Measurements from ENCODE around the gene FAAP20. TPM values are rescaled to one million over a fixed set of nuclear protein-coding genes. Genes with fewer than 3 reads are reported as not detected.

Gene FAAP20
- total RNA-seq, 2 donors from 2014 or later = 43.4 to 61.8 TPM

- Mint-ChIP-seq H3K27ac (peak overlapping the region; percentile 78 to 94), H3K4me1 (ENCODE audit: low read depth in 2 of 2) (peaks cover 7 to 14% of the 10 kb centered on the region in 2 donors), H3K27me3 (no peaks in the 10 kb centered on the region), H3K36me3 (no peaks in the 10 kb centered on the region), H3K4me3 (peak overlapping the region; percentile 92), H3K9me3 (no peaks in the 10 kb centered on the region)
- ATAC-seq = peak; percentile 84 to 86
- peak; percentile 94 for DNase-seq (ENCODE audit: low spot score)
These were observed 4.7 kb upstream of the FAAP20 start for GRCh38 chr1:2199042-2199810.

- DNase-seq (ENCODE audit: low spot score) = no peak
- no peaks in the 10 kb centered on the region for H3K36me3 Mint-ChIP-seq
- H3K27ac Mint-ChIP-seq = peak overlapping the region; percentile 78 to 94
- no peaks in the 10 kb centered on the region for H3K27me3 Mint-ChIP-seq
- H3K4me3 Mint-ChIP-seq = peak overlapping the region; percentile 92
- no peaks in the 10 kb centered on the region for H3K9me3 Mint-ChIP-seq
- ATAC-seq = no peak
- H3K4me1 Mint-ChIP-seq (ENCODE audit: low read depth in 2 of 2) = peaks cover 7 to 14% of the 10 kb centered on the region in 2 donors
These were observed 4.0 kb upstream of the FAAP20 start for GRCh38 chr1:2198571-2198970.

- H3K27ac Mint-ChIP-seq = peak overlapping the region in 1 of 2 donors; percentile 78
- no peak overlapping the region for H3K4me3 Mint-ChIP-seq
- no peaks in the 10 kb centered on the region for H3K27me3 Mint-ChIP-seq
- H3K9me3 Mint-ChIP-seq = no peaks in the 10 kb centered on the region
- H3K36me3 Mint-ChIP-seq = no peaks in the 10 kb centered on the region
- H3K4me1 Mint-ChIP-seq (ENCODE audit: low read depth in 2 of 2) = peaks cover 7 to 14% of the 10 kb centered on the region in 2 donors
- no peak for DNase-seq (ENCODE audit: low spot score)
- ATAC-seq = no peak
These were observed 3.2 kb upstream of the FAAP20 start for GRCh38 chr1:2197707-2198165.

GRCh38 chr1:2196901-2197638, 2.5 kb upstream of the FAAP20 start:
- H3K4me3 Mint-ChIP-seq = no peak overlapping the region
- ATAC-seq = no peak
- no peaks in the 10 kb centered on the region for H3K27me3 Mint-ChIP-seq
- peaks cover 7 to 14% of the 10 kb centered on the region in 2 donors for H3K4me1 Mint-ChIP-seq (ENCODE audit: low read depth in 2 of 2)
- no peak for DNase-seq (ENCODE audit: low spot score)
- H3K36me3 Mint-ChIP-seq = no peaks in the 10 kb centered on the region
- H3K27ac Mint-ChIP-seq = no peak overlapping the region
- no peaks in the 10 kb centered on the region for H3K9me3 Mint-ChIP-seq

- Mint-ChIP-seq H3K36me3 (no peaks in the 10 kb centered on the region), H3K4me1 (ENCODE audit: low read depth in 2 of 2) (peaks cover 7 to 16% of the 10 kb centered on the region in 2 donors), H3K27me3 (no peaks in the 10 kb centered on the region), H3K4me3 (no peak overlapping the region), H3K9me3 (no peaks in the 10 kb centered on the region), H3K27ac (peak overlapping the region in 1 of 2 donors; percentile 81)
- no peak for ATAC-seq
- no peak for DNase-seq (ENCODE audit: low spot score)
These were observed 1.2 kb upstream of the FAAP20 start for GRCh38 chr1:2195785-2196184.

- H3K9me3 Mint-ChIP-seq = no peaks in the 10 kb centered on the region
These were observed 514 bp upstream of the FAAP20 start for GRCh38 chr1:2194898-2195673.

GRCh38 chr1:2193514-2194281, 874 bp downstream of the FAAP20 start:
- DNase-seq (ENCODE audit: low spot score) (no peak), ATAC-seq (no peak)
- peaks cover 0 to 9% of the 10 kb centered on the region in 2 donors for H3K4me1 Mint-ChIP-seq (ENCODE audit: low read depth in 2 of 2)
- no peaks in the 10 kb centered on the region for H3K36me3 Mint-ChIP-seq
- H3K27ac Mint-ChIP-seq = peak overlapping the region in 1 of 2 donors; percentile 39
- H3K27me3 Mint-ChIP-seq = no peaks in the 10 kb centered on the region
- H3K9me3 Mint-ChIP-seq = no peaks in the 10 kb centered on the region
- H3K4me3 Mint-ChIP-seq = peak overlapping the region; percentile 68

More at GRCh38 chr1:2194898-2195673, 514 bp upstream of the FAAP20 start:
- peak overlapping the region; percentile 82 for H3K4me3 Mint-ChIP-seq
- peaks cover 7 to 16% of the 10 kb centered on the region in 2 donors for H3K4me1 Mint-ChIP-seq (ENCODE audit: low read depth in 2 of 2)
- ATAC-seq = peak; percentile 79 to 86
- peak overlapping the region; percentile 81 to 82 for H3K27ac Mint-ChIP-seq
- DNase-seq (ENCODE audit: low spot score) = peak; percentile 92
- H3K27me3 Mint-ChIP-seq = no peaks in the 10 kb centered on the region
- no peaks in the 10 kb centered on the region for H3K36me3 Mint-ChIP-seq

GRCh38 chr1:2192031-2192995, 2.3 kb downstream of the FAAP20 start:
- DNase-seq (ENCODE audit: low spot score) (no peak), ATAC-seq (no peak)
- Mint-ChIP-seq H3K27me3 (no peaks in the 10 kb centered on the region), H3K27ac (peak overlapping the region in 1 of 2 donors; percentile 48), H3K4me1 (ENCODE audit: low read depth in 2 of 2) (peaks cover 0 to 8% of the 10 kb centered on the region in 2 donors), H3K9me3 (no peaks in the 10 kb centered on the region), H3K36me3 (no peaks in the 10 kb centered on the region), H3K4me3 (peak overlapping the region; percentile 34)

- Mint-ChIP-seq H3K9me3 (no peaks in the 10 kb centered on the region), H3K27me3 (no peaks in the 10 kb centered on the region), H3K27ac (peak overlapping the region in 1 of 2 donors; percentile 27), H3K4me1 (ENCODE audit: low read depth in 2 of 2) (peaks cover 0 to 8% of the 10 kb centered on the region in 2 donors), H3K4me3 (no peak overlapping the region), H3K36me3 (no peaks in the 10 kb centered on the region)
- ATAC-seq = no peak
- no peak for DNase-seq (ENCODE audit: low spot score)
These were observed 4.0 kb downstream of the FAAP20 start for GRCh38 chr1:2190491-2190976.

GRCh38 chr1:2189459-2190425, 4.8 kb downstream of the FAAP20 start:
- peak; percentile 89 to 96 for ATAC-seq
- H3K36me3 Mint-ChIP-seq = no peaks in the 10 kb centered on the region
- H3K4me1 Mint-ChIP-seq (ENCODE audit: low read depth in 2 of 2) = peaks cover 0 to 8% of the 10 kb centered on the region in 2 donors
- DNase-seq (ENCODE audit: low spot score) = peak; percentile 95
- H3K27ac Mint-ChIP-seq = peak overlapping the region; percentile 57 to 83
- H3K9me3 Mint-ChIP-seq = no peaks in the 10 kb centered on the region
- H3K4me3 Mint-ChIP-seq = peak overlapping the region; percentile 70
- H3K27me3 Mint-ChIP-seq = no peaks in the 10 kb centered on the region

- ATAC-seq = no peak
- no peak overlapping the region for H3K27ac Mint-ChIP-seq
These were observed 6.2 kb downstream of the FAAP20 start for GRCh38 chr1:2188336-2188735.

More at GRCh38 chr1:2188336-2188735, 6.2 kb downstream of the FAAP20 start:
- Mint-ChIP-seq H3K36me3 (no peaks in the 10 kb centered on the region), H3K9me3 (no peaks in the 10 kb centered on the region), H3K4me1 (ENCODE audit: low read depth in 2 of 2) (peaks cover 0 to 10% of the 10 kb centered on the region in 2 donors), H3K27me3 (no peaks in the 10 kb centered on the region), H3K4me3 (no peak overlapping the region)
- DNase-seq (ENCODE audit: low spot score) = no peak

Measured in natural killer cell treated with Interleukin-12 subunit alpha and Interleukin-12 subunit beta and Interleukin-15 and Interleukin-18, amount 100 ng/mL, for 72 hours (primary cell).